ENCODE results near the gene STAU1.

Gene STAU1

GRCh38 chr20:49096203-49096730 lies 91.9 kb downstream of the STAU1 start:
- CTCF ChIA-PET = interaction anchor here (0.6 kb wide), 1 partner anchor 20 kb away, joined by 3 read pairs; no protein-coding TSS in a partner anchor
- Histone ChIP-seq H3K36me3 (ENCODE audit: control insufficient read depth in 2 of 2, insufficient read depth in 1 of 2, low read length in 2 of 2) (peaks cover 78 to 93% of the 10 kb centered on the region in 2 experiments), H3K4me3 (ENCODE audit: low read depth, low read length) (no peak overlapping the region), H3K9me3 (ENCODE audit: control insufficient read depth, insufficient read depth, low read depth, low read length) (no peaks in the 10 kb centered on the region), H3K4me1 (ENCODE audit: control insufficient read depth, insufficient read depth, low read length) (no peaks in the 10 kb centered on the region), H3K27ac (ENCODE audit: extremely low read depth, low read depth, low read length) (no peak overlapping the region)
- POLR2A ChIA-PET = no interaction called here
- TF ChIP-seq ZNF664 (tag by site-specific recombination; IDR thresholded peaks at IDR 0.05) (no peak), ZBTB48 (tag by site-specific recombination; IDR thresholded peaks at IDR 0.05) (no peak), ZNF521 (tag by site-specific recombination; IDR thresholded peaks at IDR 0.05) (no peak), RBAK (tag by site-specific recombination; IDR thresholded peaks at IDR 0.05) (no peak), ZNF16 (tag by site-specific recombination; IDR thresholded peaks at IDR 0.05; ENCODE audit: low read depth) (no peak)

GRCh38 chr20:49091762-49092161 lies 96.4 kb downstream of the STAU1 start:
- peaks cover 90 to 98% of the 10 kb centered on the region in 2 experiments for H3K36me3 ChIP-seq (ENCODE audit: control insufficient read depth in 2 of 2, insufficient read depth in 1 of 2, low read length in 2 of 2)
- H3K4me1 ChIP-seq (ENCODE audit: control insufficient read depth, insufficient read depth, low read length) = no peaks in the 10 kb centered on the region
- TF ChIP-seq ZSCAN18 (tag by site-specific recombination; IDR thresholded peaks at IDR 0.05) (no peak), ZNF292 (tag by site-specific recombination; IDR thresholded peaks at IDR 0.05; ENCODE audit: borderline replicate concordance, low read depth) (no peak), ZNF19 (tag by site-specific recombination; IDR thresholded peaks at IDR 0.05; ENCODE audit: low read depth) (no peak), ZNF677 (tag by site-specific recombination; IDR thresholded peaks at IDR 0.05) (no peak), ZNF623 (tag by site-specific recombination; IDR thresholded peaks at IDR 0.05) (no peak), KLF16 (tag by site-specific recombination; IDR thresholded peaks at IDR 0.05) (no peak), SP3 (tag by site-specific recombination; IDR thresholded peaks at IDR 0.05) (no peak), ZNF513 (tag by site-specific recombination; IDR thresholded peaks at IDR 0.05) (no peak), ZNF555 (tag by site-specific recombination; conservative IDR thresholded peaks at IDR 0.05) (no peak), ZSCAN30 (tag by site-specific recombination; IDR thresholded peaks at IDR 0.05) (no peak), ZNF404 (tag by site-specific recombination; IDR thresholded peaks at IDR 0.05) (no peak), ZBTB7A (tag by site-specific recombination; IDR thresholded peaks at IDR 0.05; ENCODE audit: low read depth) (no peak)
- TF ChIP-seq, protein P1, sequence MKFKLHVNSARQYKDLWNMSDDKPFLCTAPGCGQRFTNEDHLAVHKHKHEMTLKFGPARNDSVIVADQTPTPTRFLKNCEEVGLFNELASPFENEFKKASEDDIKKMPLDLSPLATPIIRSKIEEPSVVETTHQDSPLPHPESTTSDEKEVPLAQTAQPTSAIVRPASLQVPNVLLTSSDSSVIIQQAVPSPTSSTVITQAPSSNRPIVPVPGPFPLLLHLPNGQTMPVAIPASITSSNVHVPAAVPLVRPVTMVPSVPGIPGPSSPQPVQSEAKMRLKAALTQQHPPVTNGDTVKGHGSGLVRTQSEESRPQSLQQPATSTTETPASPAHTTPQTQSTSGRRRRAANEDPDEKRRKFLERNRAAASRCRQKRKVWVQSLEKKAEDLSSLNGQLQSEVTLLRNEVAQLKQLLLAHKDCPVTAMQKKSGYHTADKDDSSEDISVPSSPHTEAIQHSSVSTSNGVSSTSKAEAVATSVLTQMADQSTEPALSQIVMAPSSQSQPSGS (tag by site-specific recombination; IDR thresholded peaks at IDR 0.05; ENCODE audit: low read depth) = no peak
- TF ChIP-seq, protein P2, sequence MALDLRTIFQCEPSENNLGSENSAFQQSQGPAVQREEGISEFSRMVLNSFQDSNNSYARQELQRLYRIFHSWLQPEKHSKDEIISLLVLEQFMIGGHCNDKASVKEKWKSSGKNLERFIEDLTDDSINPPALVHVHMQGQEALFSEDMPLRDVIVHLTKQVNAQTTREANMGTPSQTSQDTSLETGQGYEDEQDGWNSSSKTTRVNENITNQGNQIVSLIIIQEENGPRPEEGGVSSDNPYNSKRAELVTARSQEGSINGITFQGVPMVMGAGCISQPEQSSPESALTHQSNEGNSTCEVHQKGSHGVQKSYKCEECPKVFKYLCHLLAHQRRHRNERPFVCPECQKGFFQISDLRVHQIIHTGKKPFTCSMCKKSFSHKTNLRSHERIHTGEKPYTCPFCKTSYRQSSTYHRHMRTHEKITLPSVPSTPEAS (tag by site-specific recombination; IDR thresholded peaks at IDR 0.05) = no peak
- no peaks in the 10 kb centered on the region for H3K9me3 ChIP-seq (ENCODE audit: control insufficient read depth, insufficient read depth, low read depth, low read length)
- CTCF ChIA-PET = no interaction called here
- H3K4me3 ChIP-seq (ENCODE audit: low read depth, low read length) = no peak overlapping the region
- POLR2A ChIA-PET = no interaction called here
- H3K27ac ChIP-seq (ENCODE audit: extremely low read depth, low read depth, low read length) = no peak overlapping the region
